Muscle layer of duodenum (tissue), 2 donors: ENCODE measurements around the gene SLC17A2.

Source experiments
- H3K27ac ChIP-seq: one replicate; pipeline ENCODE4 v1.7.0; 2013; ENCODE audit warnings: mild to moderate bottlenecking, low read length
- H3K27me3 ChIP-seq: one replicate; pipeline ENCODE4 v1.7.0; 2013; ENCODE audit warnings: low read depth, mild to moderate bottlenecking, control low read depth, low read length
- H3K36me3 ChIP-seq, 2 donors: one replicate each; pipeline ENCODE4 v1.7.0; 2013; ENCODE audit warnings: low read length in 2 of 2, control low read depth in 1 of 2, mild to moderate bottlenecking in 1 of 2; ENCODE audit not compliant: insufficient read depth in 2 of 2, control insufficient read depth in 1 of 2
- H3K4me1 ChIP-seq, 2 donors: one replicate each; pipeline ENCODE4 v1.7.0; 2013; ENCODE audit warnings: low read length in 2 of 2, mild to moderate bottlenecking in 2 of 2, control low read depth in 1 of 2, moderate library complexity in 1 of 2; ENCODE audit not compliant: insufficient read depth in 2 of 2, control insufficient read depth in 1 of 2
- H3K4me3 ChIP-seq, 2 donors: one replicate each; pipeline ENCODE4 v1.7.0; 2013; ENCODE audit warnings: low read length in 2 of 2, low read depth in 1 of 2, mild to moderate bottlenecking in 1 of 2
- H3K9me3 ChIP-seq, 2 donors: one replicate each; pipeline ENCODE4 v1.7.0; 2013; ENCODE audit warnings: low read length in 2 of 2, control low read depth in 1 of 2, mild to moderate bottlenecking in 1 of 2; ENCODE audit not compliant: control insufficient read depth in 1 of 2
- donor health status: healthy.

SLC17A2 gene

DNA sequence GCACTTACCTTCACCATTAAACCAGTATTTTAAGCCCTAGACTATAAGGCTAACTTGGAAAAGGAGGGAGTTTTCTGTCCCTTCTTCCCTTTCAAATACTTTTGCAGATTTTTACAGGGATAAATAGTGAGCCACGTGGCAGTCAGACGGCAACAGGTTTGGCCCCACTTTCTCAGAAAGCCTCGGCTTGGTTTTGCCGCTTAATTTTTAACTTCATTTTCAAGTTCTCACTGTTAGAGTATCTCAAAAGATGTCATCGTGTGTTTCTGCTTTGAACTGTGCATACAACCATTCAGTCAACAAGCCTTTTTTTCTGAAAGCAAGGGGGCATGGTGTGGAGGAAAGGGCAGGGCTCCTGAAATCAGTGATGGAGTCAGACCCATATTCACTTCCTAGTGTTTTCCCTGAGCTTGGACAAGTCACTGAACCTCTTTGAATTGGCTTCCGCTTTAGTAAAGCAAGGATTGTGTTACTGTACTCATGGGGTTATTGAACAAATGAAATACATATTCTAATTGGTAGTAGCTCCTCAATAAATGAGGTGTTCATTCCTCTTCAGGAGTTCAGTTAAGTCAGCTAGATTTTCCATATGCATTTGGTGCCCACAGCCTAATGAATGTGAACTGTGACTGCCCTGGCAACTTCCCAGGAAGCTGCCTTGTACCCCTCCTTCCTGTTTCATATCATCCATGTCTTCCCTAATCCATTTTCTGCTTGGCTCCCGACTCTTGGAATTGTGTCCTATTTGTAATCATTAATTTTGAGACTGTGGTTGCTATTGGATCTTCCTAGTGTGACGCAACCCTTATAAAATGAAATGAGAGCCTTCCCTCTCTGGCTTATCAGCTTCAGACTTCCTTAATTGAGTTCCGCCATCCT is at the start of gene SLC17A2:
TSS of gene SLC17A2 (minus strand) at position 160 of the 879 bp plus-strand sequence. CDS start 4,895 bp downstream, outside the sequence.
- Histone ChIP-seq H3K27ac (no peak within 1 kb of the TSS), H3K9me3 (no peaks in the 10 kb centered on the region), H3K27me3 (no peaks in the 10 kb centered on the region), H3K4me3 (no peak within 1 kb of the TSS), H3K4me1 (no peaks in the 10 kb centered on the region), H3K36me3 (no peaks in the 10 kb centered on the region)

DNA sequence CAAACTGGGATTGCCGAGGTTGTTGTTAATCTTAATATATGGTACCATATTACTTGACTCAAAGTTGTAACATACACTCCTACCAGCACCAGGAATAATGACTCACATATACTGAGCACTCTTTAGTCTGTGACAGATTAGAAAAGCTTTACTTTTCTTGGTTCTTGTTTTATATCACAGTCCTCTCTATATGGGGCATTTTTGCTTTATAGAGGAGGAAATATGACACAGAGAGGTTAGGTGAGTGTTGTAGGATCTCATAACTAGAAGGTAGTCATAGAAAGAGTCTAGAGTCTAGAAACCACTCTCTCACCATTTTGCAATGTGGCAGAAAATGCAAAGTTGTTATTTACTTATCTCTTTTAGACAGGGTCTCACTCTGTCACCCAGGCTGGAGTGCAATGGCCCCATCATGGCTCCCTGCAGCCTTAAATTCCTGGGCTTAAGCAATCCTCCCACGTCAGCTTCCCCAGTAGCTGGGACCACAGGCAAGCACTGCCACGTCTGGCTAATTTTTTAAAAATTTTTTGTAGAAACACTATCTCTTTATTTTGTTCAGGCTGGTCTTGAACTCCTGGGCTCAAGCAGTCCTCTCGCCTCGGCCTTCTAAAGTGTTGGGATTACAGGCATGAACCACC is 45.6 kb upstream of the SLC17A2 start:
- H3K4me3 ChIP-seq: no peak overlapping the region
- H3K36me3 ChIP-seq: peaks cover 49 to 72% of the 10 kb centered on the region in 2 donors
- H3K4me1 ChIP-seq: no peaks in the 10 kb centered on the region
- no peaks in the 10 kb centered on the region for H3K27me3 ChIP-seq
- H3K27ac ChIP-seq: no peak overlapping the region
- no peaks in the 10 kb centered on the region for H3K9me3 ChIP-seq

DNA sequence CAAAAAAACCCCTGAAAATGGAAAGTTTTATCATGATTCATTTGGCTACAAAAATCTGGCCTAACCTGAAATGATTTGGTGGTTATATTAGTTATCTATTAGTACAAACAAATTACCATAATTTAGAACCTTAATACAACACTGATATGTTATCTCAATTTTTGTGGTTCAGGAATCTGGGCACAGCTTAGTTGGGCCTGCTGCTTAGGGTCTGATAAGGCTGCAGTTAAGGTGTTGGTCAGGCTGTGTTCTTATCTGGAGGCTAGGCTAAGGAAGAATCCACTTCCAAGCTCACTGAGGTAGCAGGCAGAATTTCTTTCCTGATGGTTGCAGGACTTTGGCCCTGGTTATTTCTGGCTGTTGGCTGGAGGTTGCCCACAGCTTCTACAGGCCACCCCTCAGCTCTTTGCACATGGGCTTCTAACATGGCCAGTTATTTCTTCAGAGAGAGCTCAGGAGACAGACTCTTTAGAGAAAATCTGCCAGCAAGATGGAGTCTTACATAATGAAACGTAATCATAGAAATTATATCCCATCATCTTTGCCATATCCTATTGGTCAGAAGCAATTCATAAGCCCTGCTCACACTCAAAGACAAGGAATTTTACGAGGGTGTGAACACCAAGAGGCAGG is 43.5 kb upstream of the SLC17A2 start:
- no peaks in the 10 kb centered on the region for H3K27me3 ChIP-seq
- no peak overlapping the region for H3K27ac ChIP-seq
- no peaks in the 10 kb centered on the region for H3K4me1 ChIP-seq
- no peaks in the 10 kb centered on the region for H3K9me3 ChIP-seq
- peaks cover 55 to 85% of the 10 kb centered on the region in 2 donors for H3K36me3 ChIP-seq
- H3K4me3 ChIP-seq: no peak overlapping the region

GRCh38 chr6:25972902-25973301 is 42.4 kb upstream of the SLC17A2 start:
- Histone ChIP-seq H3K27ac (no peak overlapping the region), H3K4me3 (no peak overlapping the region), H3K9me3 (no peaks in the 10 kb centered on the region), H3K4me1 (peaks cover 0 to 6% of the 10 kb centered on the region in 2 donors), H3K36me3 (peaks cover 63 to 89% of the 10 kb centered on the region in 2 donors), H3K27me3 (no peaks in the 10 kb centered on the region)

DNA sequence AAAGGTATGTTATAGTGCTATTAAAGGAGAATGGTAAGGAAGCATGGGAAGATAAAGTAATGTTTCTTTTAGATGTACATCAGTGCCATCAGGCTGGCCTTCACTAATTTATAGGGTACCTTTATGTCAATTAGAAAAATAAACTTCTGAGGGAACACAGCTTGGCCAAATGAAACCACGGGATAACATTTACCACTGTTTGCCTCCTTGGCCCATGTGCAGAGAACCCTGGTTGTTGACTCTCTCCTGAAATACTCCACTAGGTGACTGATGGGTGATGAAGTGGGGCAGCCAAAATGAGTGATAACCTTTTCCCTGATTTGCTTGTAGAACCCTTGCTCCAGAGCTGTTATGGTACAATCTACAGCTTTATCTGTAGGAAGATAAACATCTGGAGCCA is 41.6 kb upstream of the SLC17A2 start:
- peaks cover 65 to 82% of the 10 kb centered on the region in 2 donors for H3K36me3 ChIP-seq
- peaks cover 0 to 13% of the 10 kb centered on the region in 2 donors for H3K4me1 ChIP-seq
- peak overlapping the region; percentile 40 for H3K27ac ChIP-seq

DNA sequence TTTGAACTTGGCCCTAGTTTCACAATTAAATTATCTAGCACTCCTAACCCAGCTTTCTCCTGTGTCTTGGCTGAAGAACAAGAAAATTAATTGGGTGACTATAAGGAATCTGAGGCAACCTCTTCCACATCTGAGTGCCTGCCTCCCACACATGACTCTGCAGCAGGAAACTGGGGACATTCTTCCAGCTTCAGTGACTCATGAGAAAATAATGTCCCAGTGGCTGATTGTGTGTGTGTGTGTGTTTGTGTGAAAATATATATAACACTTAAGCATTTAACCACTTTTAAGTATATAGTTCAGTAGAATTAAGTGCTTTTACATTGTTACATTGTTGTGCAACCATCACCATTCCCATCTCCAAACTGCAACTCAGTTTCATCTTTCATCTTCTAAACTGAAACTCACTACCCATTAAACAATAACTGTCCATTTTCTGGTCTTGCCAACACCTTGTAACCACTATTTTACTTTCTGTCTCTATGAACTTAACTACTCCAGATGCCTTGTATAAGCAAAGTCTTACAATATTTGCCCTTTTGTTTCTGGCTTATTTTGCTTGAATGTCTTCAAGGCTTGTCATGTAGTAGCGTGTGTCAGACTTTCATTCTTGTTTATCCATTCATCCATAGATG is 40.8 kb upstream of the SLC17A2 start:
- Histone ChIP-seq H3K27me3 (no peaks in the 10 kb centered on the region), H3K36me3 (peaks cover 74 to 81% of the 10 kb centered on the region in 2 donors), H3K27ac (peak overlapping the region; percentile 40)

More for the DNA sequence above, 41.6 kb upstream of the SLC17A2 start:
- no peak overlapping the region for H3K4me3 ChIP-seq
- no peaks in the 10 kb centered on the region for H3K9me3 ChIP-seq
- H3K27me3 ChIP-seq: no peaks in the 10 kb centered on the region

DNA sequence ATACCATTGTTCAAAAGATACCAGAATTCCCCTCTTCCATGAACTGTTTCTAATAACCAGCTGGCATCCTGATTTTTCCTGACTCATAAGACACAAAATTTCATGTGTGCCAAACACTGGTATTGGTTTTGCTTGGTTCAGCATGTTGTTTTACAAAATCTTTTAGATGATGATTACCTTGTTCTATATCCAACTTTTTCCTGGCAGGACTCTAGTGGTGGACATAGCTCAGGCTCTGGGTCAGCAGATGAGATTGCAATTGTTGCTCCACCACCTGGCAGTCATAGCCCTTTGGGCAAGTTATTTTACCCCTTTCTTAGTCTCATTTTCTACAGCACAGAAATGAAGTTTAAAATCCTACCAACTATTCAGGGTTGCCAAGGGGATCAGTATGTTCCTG is 38.3 kb upstream of the SLC17A2 start:
- Histone ChIP-seq H3K4me3 (no peak overlapping the region), H3K27me3 (no peaks in the 10 kb centered on the region), H3K9me3 (no peaks in the 10 kb centered on the region), H3K27ac (no peak overlapping the region), H3K4me1 (peaks cover 0 to 34% of the 10 kb centered on the region in 2 donors), H3K36me3 (peaks cover 62 to 66% of the 10 kb centered on the region in 2 donors)

More for the DNA sequence above, 40.8 kb upstream of the SLC17A2 start:
- no peak overlapping the region for H3K4me3 ChIP-seq
- peaks cover 0 to 20% of the 10 kb centered on the region in 2 donors for H3K4me1 ChIP-seq
- no peaks in the 10 kb centered on the region for H3K9me3 ChIP-seq

DNA sequence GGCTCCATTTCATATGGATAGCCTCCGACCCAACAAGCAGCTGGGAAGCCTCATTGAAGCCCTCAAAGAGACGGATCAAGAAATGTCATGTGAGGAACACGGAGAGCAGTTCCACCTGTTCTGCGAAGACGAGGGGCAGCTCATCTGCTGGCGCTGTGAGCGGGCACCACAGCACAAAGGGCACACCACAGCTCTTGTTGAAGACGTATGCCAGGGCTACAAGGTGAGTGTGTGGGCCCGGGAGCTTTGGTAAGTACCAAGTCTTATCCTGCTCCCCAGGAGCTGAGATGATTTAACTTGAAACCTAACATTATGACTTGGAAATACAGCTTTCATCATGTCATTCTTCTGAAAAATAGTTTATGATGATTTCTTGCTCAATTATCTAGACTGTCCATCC is 36.2 kb upstream of the SLC17A2 start:
- H3K27me3 ChIP-seq: no peaks in the 10 kb centered on the region
- H3K9me3 ChIP-seq: no peaks in the 10 kb centered on the region
- no peak overlapping the region for H3K27ac ChIP-seq
- H3K4me1 ChIP-seq: peaks cover 0 to 42% of the 10 kb centered on the region in 2 donors
- peaks cover 41 to 50% of the 10 kb centered on the region in 2 donors for H3K36me3 ChIP-seq
- H3K4me3 ChIP-seq: peak overlapping the region in 1 of 2 donors; percentile 9

DNA sequence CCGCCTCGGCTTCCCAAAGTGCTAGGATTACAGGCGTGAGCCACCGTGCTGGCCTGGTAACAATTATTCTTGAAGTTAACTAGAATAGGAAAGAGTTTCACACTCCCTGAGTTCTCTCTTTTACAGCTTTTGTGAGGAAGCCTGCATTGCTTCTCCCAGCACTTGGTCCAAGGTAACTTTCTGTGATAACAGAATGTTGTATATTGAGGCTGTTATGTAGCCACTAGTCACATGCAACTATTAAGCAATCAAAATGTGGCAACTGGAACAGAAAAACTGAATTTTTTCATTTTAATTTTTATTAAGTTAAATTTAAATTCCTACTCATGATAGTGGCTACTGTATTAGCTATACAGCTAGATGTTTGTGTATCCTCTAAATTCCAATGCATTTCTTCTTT is 34.6 kb upstream of the SLC17A2 start:
- H3K9me3 ChIP-seq: no peaks in the 10 kb centered on the region
- peaks cover 28 to 35% of the 10 kb centered on the region in 2 donors for H3K36me3 ChIP-seq
- no peak overlapping the region for H3K27ac ChIP-seq
- peak overlapping the region in 1 of 2 donors; percentile 34 for H3K4me3 ChIP-seq
- peaks cover 0 to 44% of the 10 kb centered on the region in 2 donors for H3K4me1 ChIP-seq
- no peaks in the 10 kb centered on the region for H3K27me3 ChIP-seq

DNA sequence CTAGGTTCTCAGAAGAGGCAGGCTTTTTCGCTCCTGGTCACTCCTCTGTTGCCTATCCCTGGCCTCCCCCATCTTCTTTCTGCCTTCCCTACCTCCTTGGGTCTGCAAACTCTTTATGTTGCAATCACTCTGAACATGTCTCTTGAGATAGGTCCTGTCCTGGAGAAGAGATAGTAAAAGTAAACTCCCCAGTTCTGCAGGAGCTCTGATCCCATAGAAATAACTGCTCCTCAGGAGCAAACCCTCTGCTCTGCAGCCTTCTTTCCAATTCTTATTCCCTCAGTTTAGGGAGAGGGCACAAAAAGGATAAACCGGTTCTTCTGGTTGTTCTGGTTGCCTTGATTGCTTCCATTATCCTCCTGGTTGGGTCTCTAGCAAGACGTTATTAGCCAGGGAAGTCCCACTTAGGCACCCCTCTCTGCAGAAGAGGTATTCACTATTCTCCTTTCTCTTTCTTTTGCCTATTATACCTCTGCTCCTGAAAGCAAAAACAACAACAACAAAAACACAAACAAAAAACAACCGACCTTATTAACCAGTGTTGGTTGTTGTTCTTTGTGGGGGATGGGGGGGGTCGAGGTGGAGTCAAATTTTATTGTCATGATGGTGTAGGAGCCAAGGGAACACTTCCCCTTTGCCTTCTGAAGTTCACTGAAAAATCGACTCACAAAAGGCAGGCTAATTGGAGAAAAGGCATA is 33.1 kb upstream of the SLC17A2 start:
- peaks cover 0 to 44% of the 10 kb centered on the region in 2 donors for H3K4me1 ChIP-seq
- peaks cover 19 to 25% of the 10 kb centered on the region in 2 donors for H3K36me3 ChIP-seq

More for the DNA sequence above, 33.1 kb upstream of the SLC17A2 start:
- Histone ChIP-seq H3K9me3 (no peaks in the 10 kb centered on the region), H3K27ac (no peak overlapping the region), H3K27me3 (no peaks in the 10 kb centered on the region), H3K4me3 (peak overlapping the region; percentile 82 to 90)
